ENCODE results near the gene ACTG1. TPM values are rescaled to one million over a fixed set of nuclear protein-coding genes. Genes with fewer than 3 reads are reported as not detected.

ACTG1 gene
- total and polyA plus RNA-seq, 2 of the 13 experiments (the other 11 are each of a cell fraction or from before 2014, with no cell fraction given): 973 to 1,138 TPM

- TF ChIP-seq RNF219 (CRISPR knock-in tag; IDR thresholded peaks at IDR 0.05) (no peak), HNRNPH1 (optimal IDR thresholded peaks at IDR 0.05; ENCODE audit: low read depth, low read length) (no peak), RORA (CRISPR knock-in tag; IDR thresholded peaks at IDR 0.05) (no peak), SMC3 (IDR thresholded peaks at IDR 0.05; ENCODE audit: low read length) (peak; percentile 48; the same call in 1 of the 2 replicates), MAX (IDR thresholded peaks at IDR 0.05) (0 out of 2 replicates have a peak, but pooled peaks have one; percentile 35), ZNF746 (CRISPR knock-in tag; IDR thresholded peaks at IDR 0.05) (no peak), ZFYVE20 (CRISPR knock-in tag; IDR thresholded peaks at IDR 0.05; ENCODE audit: borderline replicate concordance, low read depth) (no peak), GATA4 (IDR thresholded peaks at IDR 0.05; ENCODE audit: borderline replicate concordance, low read depth) (no peak), ZNF256 (CRISPR knock-in tag; conservative IDR thresholded peaks at IDR 0.05) (no peak), KLF11 (CRISPR knock-in tag; IDR thresholded peaks at IDR 0.05) (no peak), KAT8 (CRISPR knock-in tag; IDR thresholded peaks at IDR 0.05) (no peak), MXD3 (CRISPR knock-in tag; IDR thresholded peaks at IDR 0.05) (no peak), GLI4 (CRISPR knock-in tag; IDR thresholded peaks at IDR 0.05; ENCODE audit: borderline replicate concordance) (no peak), GRHL1 (CRISPR knock-in tag; conservative IDR thresholded peaks at IDR 0.05) (no peak), NBN (conservative IDR thresholded peaks at IDR 0.05) (no peak), IRF1 (CRISPR knock-in tag; IDR thresholded peaks at IDR 0.05; ENCODE audit: low read depth) (no peak), STAG1 (CRISPR knock-in tag; IDR thresholded peaks at IDR 0.05) (peak; percentile 92), ZIK1 (CRISPR knock-in tag; IDR thresholded peaks at IDR 0.05; ENCODE audit: borderline replicate concordance, low read depth) (no peak), XRCC5 (optimal IDR thresholded peaks at IDR 0.05; ENCODE audit: low read length) (peak; percentile 35), ZNF747 (CRISPR knock-in tag; IDR thresholded peaks at IDR 0.05; ENCODE audit: borderline replicate concordance) (no peak), NKX3-1 (CRISPR knock-in tag; IDR thresholded peaks at IDR 0.05) (no peak), HNRNPL (IDR thresholded peaks at IDR 0.05; ENCODE audit: low read depth, low read length) (peak; percentile 99), ZNF234 (CRISPR knock-in tag; conservative IDR thresholded peaks at IDR 0.05) (no peak), TBX3 (IDR thresholded peaks at IDR 0.05; ENCODE audit: borderline replicate concordance) (no peak), RFX3 (CRISPR knock-in tag; IDR thresholded peaks at IDR 0.05) (no peak), NRL (CRISPR knock-in tag; IDR thresholded peaks at IDR 0.05; ENCODE audit: borderline replicate concordance) (no peak), ZNF83 (CRISPR knock-in tag; IDR thresholded peaks at IDR 0.05; ENCODE audit: borderline replicate concordance) (no peak), XBP1 (CRISPR knock-in tag; IDR thresholded peaks at IDR 0.05) (no peak)
These were observed 24.8 kb upstream of the ACTG1 start (continued) for GRCh38 chr17:81537343-81537855.
